Cardiac muscle cell (in vitro differentiated cells and primary cell): ENCODE results near the gene CLDN4. TPM values are rescaled to one million over a fixed set of nuclear protein-coding genes. Genes with fewer than 3 reads are reported as not detected.

Experiments used
- DNase-seq, 2 donors: peaks; one replicate each; pipeline versions ENCODE4 v3.0.0 to v3.0.0-alpha.2; 2010 to 2017; ENCODE audit warnings: low read depth in 1 of 2, low spot score in 1 of 2
- H3K27ac ChIP-seq: fragments of 200-600 bp; sonication (generic); 2 replicates; pipeline ENCODE4 v1.5.1; 2016
- H3K27me3 ChIP-seq: fragments of 200-600 bp; sonication (generic); 2 replicates; pipeline ENCODE4 v1.6.0; 2016; ENCODE audit warnings: control low read depth
- H3K36me3 ChIP-seq: fragments of 200-600 bp; sonication (generic); 2 replicates; pipeline ENCODE4 v1.5.1; 2016; ENCODE audit warnings: control low read depth
- H3K4me1 ChIP-seq: fragments of 200-600 bp; sonication (generic); 2 replicates; pipeline ENCODE4 v1.8.1; 2017; ENCODE audit warnings: low read depth, mild to moderate bottlenecking, mixed run types
- H3K4me3 ChIP-seq: fragments of 200-600 bp; sonication (generic); 2 replicates; pipeline ENCODE4 v1.5.1; 2016; ENCODE audit warnings: mild to moderate bottlenecking
- H3K9me3 ChIP-seq: fragments of 200-600 bp; sonication (generic); 2 replicates; pipeline ENCODE4 v1.5.1; 2017; ENCODE audit warnings: low read depth, mild to moderate bottlenecking, control low read depth
- polyA plus RNA-seq: library from polyadenylated mRNA; unstranded; fragments of >200 nt; fragmentation: Nextera tagmentation; extraction: Ambion mirVana; gene quantifications from 2 replicates; pipeline ENCODE4 v1.2.1, GENCODE V29; 2016
- total RNA-seq: library from RNA; depleted of rRNA; stranded (reverse); fragments of >200 nt; gene quantifications from 2 replicates; pipeline ENCODE4 v1.2.3, GENCODE V29; 2016
- TF ChIP-seq, protein P1 (sequence below): IDR thresholded peaks from 2 replicates; pipeline ENCODE4 v1.5.1; 2012; ENCODE audit warnings: low read depth, mild to moderate bottlenecking, low read length

The CLDN4 gene
- total and polyA plus RNA-seq, 2 experiments from 2014 or later = 0.48 to 1.9 TPM

- no peaks in the 10 kb centered on the region for H3K9me3 ChIP-seq
- H3K27ac ChIP-seq = no peak overlapping the region
- H3K27me3 ChIP-seq = no peaks in the 10 kb centered on the region
- TF ChIP-seq, protein P1, sequence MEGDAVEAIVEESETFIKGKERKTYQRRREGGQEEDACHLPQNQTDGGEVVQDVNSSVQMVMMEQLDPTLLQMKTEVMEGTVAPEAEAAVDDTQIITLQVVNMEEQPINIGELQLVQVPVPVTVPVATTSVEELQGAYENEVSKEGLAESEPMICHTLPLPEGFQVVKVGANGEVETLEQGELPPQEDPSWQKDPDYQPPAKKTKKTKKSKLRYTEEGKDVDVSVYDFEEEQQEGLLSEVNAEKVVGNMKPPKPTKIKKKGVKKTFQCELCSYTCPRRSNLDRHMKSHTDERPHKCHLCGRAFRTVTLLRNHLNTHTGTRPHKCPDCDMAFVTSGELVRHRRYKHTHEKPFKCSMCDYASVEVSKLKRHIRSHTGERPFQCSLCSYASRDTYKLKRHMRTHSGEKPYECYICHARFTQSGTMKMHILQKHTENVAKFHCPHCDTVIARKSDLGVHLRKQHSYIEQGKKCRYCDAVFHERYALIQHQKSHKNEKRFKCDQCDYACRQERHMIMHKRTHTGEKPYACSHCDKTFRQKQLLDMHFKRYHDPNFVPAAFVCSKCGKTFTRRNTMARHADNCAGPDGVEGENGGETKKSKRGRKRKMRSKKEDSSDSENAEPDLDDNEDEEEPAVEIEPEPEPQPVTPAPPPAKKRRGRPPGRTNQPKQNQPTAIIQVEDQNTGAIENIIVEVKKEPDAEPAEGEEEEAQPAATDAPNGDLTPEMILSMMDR = no peak
- no peak overlapping the region for H3K4me3 ChIP-seq
- DNase-seq = no peak
- no peaks in the 10 kb centered on the region for H3K36me3 ChIP-seq
- H3K4me1 ChIP-seq = no peaks in the 10 kb centered on the region
These were observed 31.3 kb upstream of the CLDN4 start for GRCh38 chr7:73799282-73800141.

GRCh38 chr7:73801577-73801976, 29.2 kb upstream of the CLDN4 start:
- no peaks in the 10 kb centered on the region for H3K4me1 ChIP-seq
- H3K4me3 ChIP-seq = no peak overlapping the region
- H3K9me3 ChIP-seq = no peaks in the 10 kb centered on the region
- DNase-seq = no peak
- H3K27ac ChIP-seq = no peak overlapping the region
- TF ChIP-seq, protein P1 = no peak
- no peaks in the 10 kb centered on the region for H3K27me3 ChIP-seq
- no peaks in the 10 kb centered on the region for H3K36me3 ChIP-seq

DNA sequence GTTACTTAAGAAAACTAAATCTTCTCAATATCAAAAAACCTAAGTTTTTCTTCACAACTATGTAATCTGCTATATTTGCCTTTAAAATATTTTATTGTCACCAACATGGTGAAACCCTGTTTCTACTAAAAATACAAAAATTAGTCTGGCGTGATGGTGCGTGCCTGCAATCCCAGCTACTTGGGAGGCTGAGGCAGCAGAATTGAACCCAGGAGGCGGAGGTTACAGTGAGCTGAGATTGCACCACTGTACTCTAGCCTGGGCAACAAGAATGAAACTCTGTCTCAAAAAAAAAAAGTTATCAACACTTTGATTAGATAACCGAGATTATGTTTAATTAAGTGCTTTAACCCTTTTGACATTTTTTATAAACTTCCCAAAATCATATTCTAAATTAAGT, 28.3 kb upstream of the CLDN4 start:
- no peaks in the 10 kb centered on the region for H3K4me1 ChIP-seq
- no peak overlapping the region for H3K4me3 ChIP-seq
- no peak for DNase-seq
- no peaks in the 10 kb centered on the region for H3K27me3 ChIP-seq
- no peak overlapping the region for H3K27ac ChIP-seq
- TF ChIP-seq, protein P1 = no peak
- no peaks in the 10 kb centered on the region for H3K36me3 ChIP-seq
- no peaks in the 10 kb centered on the region for H3K9me3 ChIP-seq

DNA sequence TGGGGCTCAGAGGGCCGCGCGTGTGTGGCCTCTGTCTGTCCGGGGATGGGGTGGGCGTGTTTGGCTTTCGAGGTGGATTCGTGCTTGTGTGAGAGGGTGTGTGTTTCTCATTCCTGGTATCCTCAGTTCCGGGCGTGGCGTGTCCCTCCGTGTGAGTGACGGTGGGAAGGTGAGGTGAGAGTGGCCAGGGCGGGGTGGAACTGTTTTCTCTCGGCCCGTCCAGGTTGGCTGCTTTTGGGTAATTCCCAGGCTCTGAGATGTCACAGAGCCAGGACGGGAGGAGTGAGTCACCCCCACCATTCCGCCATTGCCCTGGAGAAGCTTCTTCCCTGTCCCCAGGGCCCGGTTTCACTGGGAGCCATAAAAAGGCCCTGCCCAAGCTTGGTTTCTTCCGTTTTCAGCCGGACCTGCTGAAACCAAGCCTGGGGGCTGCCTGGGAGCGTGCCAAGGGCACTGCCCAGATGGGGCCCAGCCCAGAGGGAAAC, 21.3 kb upstream of the CLDN4 start:
- H3K9me3 ChIP-seq = no peaks in the 10 kb centered on the region
- H3K4me1 ChIP-seq = no peaks in the 10 kb centered on the region
- DNase-seq = no peak
- no peak overlapping the region for H3K4me3 ChIP-seq
- no peaks in the 10 kb centered on the region for H3K36me3 ChIP-seq
- no peak overlapping the region for H3K27ac ChIP-seq
- TF ChIP-seq, protein P1 = no peak
- no peaks in the 10 kb centered on the region for H3K27me3 ChIP-seq

GRCh38 chr7:73810998-73811360, 19.8 kb upstream of the CLDN4 start:
- no peaks in the 10 kb centered on the region for H3K36me3 ChIP-seq
- H3K4me3 ChIP-seq = no peak overlapping the region
- H3K9me3 ChIP-seq = no peaks in the 10 kb centered on the region

More at GRCh38 chr7:73810998-73811360, 19.8 kb upstream of the CLDN4 start:
- no peak for DNase-seq
- H3K27me3 ChIP-seq = no peaks in the 10 kb centered on the region
- H3K4me1 ChIP-seq = no peaks in the 10 kb centered on the region
- TF ChIP-seq, protein P1 = no peak
- H3K27ac ChIP-seq = no peak overlapping the region
